Gastroesophageal sphincter (tissue), 4 donors: ENCODE data around the gene DNAJC5. TPM values are rescaled to one million over a fixed set of nuclear protein-coding genes. Genes with fewer than 3 reads are reported as not detected.

ENCODE experiments used
- ATAC-seq: fragments of 150-250 bp; one replicate; pipeline ENCODE4 v1.9.1; 2016; ENCODE audit warnings: mild to moderate bottlenecking, moderate library complexity
- H3K27ac ChIP-seq, 4 donors: fragments of 200-600 bp; sonication (generic) in 3 of 4; 1 replicate in 3 of 4; 2 replicates in 1 of 4; pipeline ENCODE4 v1.5.1; 2016 to 2019
- H3K27me3 ChIP-seq: fragments of 200-600 bp; sonication (generic); one replicate; pipeline ENCODE4 v1.5.1; 2019
- H3K36me3 ChIP-seq, 2 donors: fragments of 200-600 bp; sonication (generic); one replicate each; pipeline ENCODE4 v1.5.1; 2019; ENCODE audit warnings: control low read depth in 1 of 2
- H3K4me1 ChIP-seq, 3 donors: fragments of 200-600 bp; sonication (generic); 1 replicate in 2 of 3; 2 replicates in 1 of 3; pipeline ENCODE4 v1.5.1; 2016 to 2019; ENCODE audit warnings: control low read depth in 2 of 3
- H3K4me3 ChIP-seq, 2 donors: fragments of 200-600 bp; sonication (generic); one replicate each; pipeline ENCODE4 v1.5.1; 2019; ENCODE audit warnings: mild to moderate bottlenecking in 1 of 2, moderate library complexity in 1 of 2
- H3K9me3 ChIP-seq, 3 donors: fragments of 200-600 bp; sonication (generic); one replicate each; pipeline ENCODE4 v1.5.1; 2017 to 2019; ENCODE audit warnings: control low read depth in 2 of 3
- EP300 ChIP-seq: sonication (generic); formaldehyde crosslinking; IDR thresholded peaks from one replicate; pipeline ENCODE4 v1.6.1; 2017; ENCODE audit warnings: antibody characterized with exemption, mild to moderate bottlenecking
- POLR2A ChIP-seq, 2 donors: fragments of 450-650 bp; IDR thresholded peaks; one replicate each; pipeline ENCODE4 v1.6.1; 2017; ENCODE audit warnings: antibody characterized with exemption in 2 of 2, mild to moderate bottlenecking in 2 of 2, moderate library complexity in 1 of 2
- POLR2AphosphoS5 ChIP-seq: sonication (generic); formaldehyde crosslinking; IDR thresholded peaks from one replicate; pipeline ENCODE4 v1.6.1; 2017; ENCODE audit warnings: antibody characterized with exemption
- WGBS, 2 donors: methylation state at CpG; one replicate each; pipeline ENCODE4 v1.1.5; 2018; ENCODE audit warnings: low coverage in 1 of 2; 5-methylcytosine and 5-hydroxymethylcytosine counted together
- total RNA-seq, 4 donors: library from RNA; depleted of rRNA; stranded (reverse); fragments of >200 nt; gene quantifications; one replicate each; pipeline ENCODE4 v1.1.0, GENCODE V29; 2016
- TF ChIP-seq, protein P1 (sequence below), 4 experiments: fragments of 200-600 bp in 2 of 4; fragments of 450-650 bp in 2 of 4; sonication (generic) in 1 of 4; IDR thresholded peaks; one replicate each; pipeline ENCODE4 v1.5.1; 2017 to 2019; ENCODE audit warnings: antibody characterized with exemption in 4 of 4, mild to moderate bottlenecking in 2 of 4, moderate library complexity in 2 of 4

DNAJC5 gene
- total RNA-seq, 4 donors from 2014 or later, result 44.7 to 70.6 (median 47.6) TPM

- no peaks in the 10 kb centered on the region for H3K27me3 ChIP-seq
- peaks cover 0 to 94% of the 10 kb centered on the region in 2 donors for H3K36me3 ChIP-seq
- no peak for ATAC-seq
- H3K9me3 ChIP-seq, result no peaks in the 10 kb centered on the region
- H3K4me3 ChIP-seq, result no peak overlapping the region
- no peak overlapping the region for H3K27ac ChIP-seq
- TF ChIP-seq, protein P1, sequence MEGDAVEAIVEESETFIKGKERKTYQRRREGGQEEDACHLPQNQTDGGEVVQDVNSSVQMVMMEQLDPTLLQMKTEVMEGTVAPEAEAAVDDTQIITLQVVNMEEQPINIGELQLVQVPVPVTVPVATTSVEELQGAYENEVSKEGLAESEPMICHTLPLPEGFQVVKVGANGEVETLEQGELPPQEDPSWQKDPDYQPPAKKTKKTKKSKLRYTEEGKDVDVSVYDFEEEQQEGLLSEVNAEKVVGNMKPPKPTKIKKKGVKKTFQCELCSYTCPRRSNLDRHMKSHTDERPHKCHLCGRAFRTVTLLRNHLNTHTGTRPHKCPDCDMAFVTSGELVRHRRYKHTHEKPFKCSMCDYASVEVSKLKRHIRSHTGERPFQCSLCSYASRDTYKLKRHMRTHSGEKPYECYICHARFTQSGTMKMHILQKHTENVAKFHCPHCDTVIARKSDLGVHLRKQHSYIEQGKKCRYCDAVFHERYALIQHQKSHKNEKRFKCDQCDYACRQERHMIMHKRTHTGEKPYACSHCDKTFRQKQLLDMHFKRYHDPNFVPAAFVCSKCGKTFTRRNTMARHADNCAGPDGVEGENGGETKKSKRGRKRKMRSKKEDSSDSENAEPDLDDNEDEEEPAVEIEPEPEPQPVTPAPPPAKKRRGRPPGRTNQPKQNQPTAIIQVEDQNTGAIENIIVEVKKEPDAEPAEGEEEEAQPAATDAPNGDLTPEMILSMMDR (IDR thresholded peaks at IDR 0.05), result no peak
- TF ChIP-seq POLR2A (IDR thresholded peaks at IDR 0.05) (no peak), POLR2AphosphoS5 (no peak), EP300 (no peak)
- WGBS, 2 donors, result 93 to 96% methylated on average over 3 to 14 of the region's 19 CpGs
- no peaks in the 10 kb centered on the region for H3K4me1 ChIP-seq
These were observed 36.8 kb downstream of the DNAJC5 start for GRCh38 chr20:63931735-63932134.

- H3K4me3 ChIP-seq, result no peak overlapping the region
- H3K27me3 ChIP-seq, result no peaks in the 10 kb centered on the region
- TF ChIP-seq EP300, result no peak
- TF ChIP-seq POLR2AphosphoS5, result no peak
- TF ChIP-seq, protein P1 (IDR thresholded peaks at IDR 0.05), result no peak
- TF ChIP-seq POLR2A (IDR thresholded peaks at IDR 0.05), result no peak
- peaks cover 0 to 93% of the 10 kb centered on the region in 2 donors for H3K36me3 ChIP-seq
- no peak overlapping the region for H3K27ac ChIP-seq
- WGBS, 2 donors, result no CpG with 5 or more reads among the region's 17 CpGs
- ATAC-seq, result no peak
- H3K9me3 ChIP-seq, result no peaks in the 10 kb centered on the region
- no peaks in the 10 kb centered on the region for H3K4me1 ChIP-seq
These were observed 37.8 kb downstream of the DNAJC5 start for GRCh38 chr20:63932606-63933160.

DNA sequence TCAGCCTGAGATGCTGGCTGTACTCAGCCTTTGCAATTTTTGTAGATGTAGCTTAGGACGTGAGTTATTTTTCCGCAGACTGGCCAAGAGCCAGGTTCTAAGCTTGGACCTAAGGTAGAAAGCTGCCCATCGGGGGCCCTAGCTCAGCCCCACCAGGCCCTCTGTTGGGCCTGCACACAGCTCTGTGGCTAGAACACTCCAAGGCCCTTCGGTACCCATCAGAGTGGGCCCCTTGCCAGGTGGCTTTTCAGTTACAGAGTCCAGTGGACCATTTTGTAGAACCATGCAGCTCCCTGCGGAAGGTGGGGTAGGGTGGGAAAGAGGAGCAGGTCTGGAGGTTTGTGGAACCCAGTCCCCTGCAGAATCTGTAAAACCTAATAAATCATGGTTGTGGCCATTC, 38.7 kb downstream of the DNAJC5 start:
- no peaks in the 10 kb centered on the region for H3K9me3 ChIP-seq
- WGBS, 2 donors, result 72% methylated on average over 3 of the region's 5 CpGs; no CpG with 5 or more reads in 1 of the 2 donors
- peaks cover 0 to 92% of the 10 kb centered on the region in 2 donors for H3K36me3 ChIP-seq
- no peak overlapping the region for H3K4me3 ChIP-seq
- no peaks in the 10 kb centered on the region for H3K4me1 ChIP-seq
- H3K27me3 ChIP-seq, result no peaks in the 10 kb centered on the region
- ATAC-seq, result no peak
- H3K27ac ChIP-seq, result no peak overlapping the region
- TF ChIP-seq POLR2A (IDR thresholded peaks at IDR 0.05), result no peak
- no peak for TF ChIP-seq EP300
- TF ChIP-seq POLR2AphosphoS5, result no peak
- TF ChIP-seq, protein P1 (IDR thresholded peaks at IDR 0.05), result no peak

GRCh38 chr20:63934271-63935068, 39.5 kb downstream of the DNAJC5 start:
- Histone ChIP-seq H3K4me1 (no peaks in the 10 kb centered on the region), H3K36me3 (peaks cover 0 to 92% of the 10 kb centered on the region in 2 donors), H3K27ac (no peak overlapping the region), H3K27me3 (no peaks in the 10 kb centered on the region), H3K4me3 (no peak overlapping the region), H3K9me3 (no peaks in the 10 kb centered on the region)
- 70 to 100% methylated on average over 1 to 19 of the region's 37 CpGs for WGBS, 2 donors
- no peak for ATAC-seq
- TF ChIP-seq, protein P1 (IDR thresholded peaks at IDR 0.05), result peak in 2 of 4 experiments; percentile 32 to 52
- TF ChIP-seq POLR2AphosphoS5, result no peak

GRCh38 chr20:63935447-63935846, 40.5 kb downstream of the DNAJC5 start:
- no peaks in the 10 kb centered on the region for H3K4me1 ChIP-seq
- TF ChIP-seq, protein P1 (IDR thresholded peaks at IDR 0.05), result no peak
- TF ChIP-seq EP300 (no peak), POLR2AphosphoS5 (no peak), POLR2A (IDR thresholded peaks at IDR 0.05) (no peak)
- no peak overlapping the region for H3K4me3 ChIP-seq
- H3K36me3 ChIP-seq, result peaks cover 0 to 92% of the 10 kb centered on the region in 2 donors
- H3K9me3 ChIP-seq, result no peaks in the 10 kb centered on the region
- WGBS, 2 donors, result 100% methylated on average over 2 of the region's 9 CpGs; no CpG with 5 or more reads in 1 of the 2 donors
- H3K27me3 ChIP-seq, result no peaks in the 10 kb centered on the region
- ATAC-seq, result no peak
- H3K27ac ChIP-seq, result no peak overlapping the region
